Loucy (cell line): ENCODE results near the gene TMPO.

Source experiments
- H2AFZ ChIP-seq: fragments of 200-600 bp; sonication (generic); 2 replicates; pipeline ENCODE4 v1.6.0; 2016; ENCODE audit warnings: antibody characterized with exemption, mild to moderate bottlenecking, low read length, moderate library complexity
- H3F3A ChIP-seq: fragments of 200-600 bp; 2 replicates; pipeline ENCODE4 v1.6.0; 2016; ENCODE audit warnings: antibody characterized with exemption, low read depth, mild to moderate bottlenecking
- H3K27me3 ChIP-seq: fragments of 200-600 bp; sonication (generic); 2 replicates; pipeline ENCODE4 v1.6.1; 2014; ENCODE audit warnings: low read length, mild to moderate bottlenecking; ENCODE audit not compliant: insufficient read depth, poor library complexity, severe bottlenecking
- H3K36me3 ChIP-seq: fragments of 200-600 bp; sonication (generic); 2 replicates; pipeline ENCODE4 v1.6.1; 2016; ENCODE audit warnings: low read length; ENCODE audit not compliant: insufficient read depth
- H3K4me1 ChIP-seq: fragments of 200-600 bp; sonication (generic); 2 replicates; pipeline ENCODE4 v1.5.1; 2014; ENCODE audit warnings: low read length, mild to moderate bottlenecking; ENCODE audit not compliant: insufficient read depth, poor library complexity, severe bottlenecking
- H3K4me2 ChIP-seq: fragments of 200-600 bp; sonication (generic); 2 replicates; pipeline ENCODE4 v1.6.0; 2014; ENCODE audit warnings: antibody characterized with exemption, low read length, low read depth, mild to moderate bottlenecking; ENCODE audit not compliant: poor library complexity, severe bottlenecking
- H3K4me3 ChIP-seq: fragments of 200-600 bp; sonication (generic); 2 replicates; pipeline ENCODE4 v1.5.1; 2014; ENCODE audit warnings: low read length, mild to moderate bottlenecking, mixed read lengths; ENCODE audit not compliant: poor library complexity, severe bottlenecking
- H3K79me2 ChIP-seq: fragments of 200-600 bp; sonication (generic); 2 replicates; pipeline ENCODE4 v1.6.1; 2014; ENCODE audit warnings: low read length; ENCODE audit not compliant: insufficient read depth
- H3K9ac ChIP-seq: fragments of 200-600 bp; sonication (generic); 2 replicates; pipeline ENCODE4 v1.6.0; 2014; ENCODE audit warnings: mild to moderate bottlenecking, low read depth, low read length, moderate library complexity; ENCODE audit not compliant: poor library complexity, severe bottlenecking
- H3K9me2 ChIP-seq: fragments of 200-600 bp; sonication (generic); replicated peaks from 2 replicates; pipeline ENCODE4 v1.6.1; 2016; ENCODE audit warnings: low read depth, low read length, mixed read lengths
- H3K9me3 ChIP-seq: fragments of 200-600 bp; sonication (generic); 2 replicates; pipeline ENCODE4 v1.6.1; 2014; ENCODE audit warnings: mild to moderate bottlenecking, antibody characterized with exemption, low read length, low read depth; ENCODE audit not compliant: insufficient read depth
- H4K20me1 ChIP-seq: fragments of 200-600 bp; sonication (generic); 2 replicates; pipeline ENCODE4 v1.6.0; 2014; ENCODE audit warnings: antibody characterized with exemption, low read length, mild to moderate bottlenecking; ENCODE audit not compliant: insufficient read depth, poor library complexity, severe bottlenecking
- EZH2phosphoT487 ChIP-seq: fragments of 200-600 bp; IDR thresholded peaks from 2 replicates; pipeline ENCODE4 v1.6.1; 2018; ENCODE audit warnings: antibody characterized with exemption, mild to moderate bottlenecking, moderate library complexity, borderline replicate concordance
- TF ChIP-seq, protein P1 (sequence below): fragments of 200-600 bp; sonication (generic); conservative IDR thresholded peaks from 2 replicates; pipeline ENCODE4 v1.5.1; 2014; ENCODE audit warnings: mild to moderate bottlenecking, antibody characterized with exemption, low read length

TMPO gene

GRCh38 chr12:98580695-98581094, 65.3 kb downstream of the TMPO start:
- no peak overlapping the region for H3K4me2 ChIP-seq
- H3K4me3 ChIP-seq = no peak overlapping the region
- H3K79me2 ChIP-seq = no peaks in the 10 kb centered on the region
- H3F3A ChIP-seq = no peaks in the 10 kb centered on the region
- H3K36me3 ChIP-seq = no peaks in the 10 kb centered on the region
- peaks cover 3% of the 10 kb centered on the region for H3K4me1 ChIP-seq
- TF ChIP-seq EZH2phosphoT487 = no peak
- TF ChIP-seq, protein P1, sequence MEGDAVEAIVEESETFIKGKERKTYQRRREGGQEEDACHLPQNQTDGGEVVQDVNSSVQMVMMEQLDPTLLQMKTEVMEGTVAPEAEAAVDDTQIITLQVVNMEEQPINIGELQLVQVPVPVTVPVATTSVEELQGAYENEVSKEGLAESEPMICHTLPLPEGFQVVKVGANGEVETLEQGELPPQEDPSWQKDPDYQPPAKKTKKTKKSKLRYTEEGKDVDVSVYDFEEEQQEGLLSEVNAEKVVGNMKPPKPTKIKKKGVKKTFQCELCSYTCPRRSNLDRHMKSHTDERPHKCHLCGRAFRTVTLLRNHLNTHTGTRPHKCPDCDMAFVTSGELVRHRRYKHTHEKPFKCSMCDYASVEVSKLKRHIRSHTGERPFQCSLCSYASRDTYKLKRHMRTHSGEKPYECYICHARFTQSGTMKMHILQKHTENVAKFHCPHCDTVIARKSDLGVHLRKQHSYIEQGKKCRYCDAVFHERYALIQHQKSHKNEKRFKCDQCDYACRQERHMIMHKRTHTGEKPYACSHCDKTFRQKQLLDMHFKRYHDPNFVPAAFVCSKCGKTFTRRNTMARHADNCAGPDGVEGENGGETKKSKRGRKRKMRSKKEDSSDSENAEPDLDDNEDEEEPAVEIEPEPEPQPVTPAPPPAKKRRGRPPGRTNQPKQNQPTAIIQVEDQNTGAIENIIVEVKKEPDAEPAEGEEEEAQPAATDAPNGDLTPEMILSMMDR = no peak
- no peaks in the 10 kb centered on the region for H4K20me1 ChIP-seq
- no peaks in the 10 kb centered on the region for H3K9me3 ChIP-seq
- H3K9ac ChIP-seq = no peak overlapping the region
- H2AFZ ChIP-seq = no peak overlapping the region
- H3K27me3 ChIP-seq = no peaks in the 10 kb centered on the region
- H3K9me2 ChIP-seq = no peaks in the 10 kb centered on the region

DNA sequence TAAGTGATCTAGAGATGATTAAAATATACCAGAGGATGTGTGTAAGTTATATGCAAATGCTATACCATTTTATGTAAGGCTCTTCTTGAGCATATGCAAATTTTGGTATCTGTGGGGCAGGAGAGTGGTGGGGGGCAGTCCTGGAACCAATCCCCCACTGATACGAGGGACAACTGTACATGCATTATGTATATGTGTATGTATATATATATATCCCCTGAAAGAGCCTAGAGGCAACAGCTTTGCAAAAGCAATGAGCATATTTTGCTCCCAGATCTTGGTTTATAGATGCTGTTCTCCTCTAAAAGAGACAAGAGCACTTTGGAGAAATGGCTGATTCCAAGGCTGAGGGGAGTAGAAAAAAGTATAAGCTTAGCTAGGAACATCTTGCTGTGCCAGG, 65.7 kb downstream of the TMPO start:
- Histone ChIP-seq H3K27me3 (no peaks in the 10 kb centered on the region), H3K79me2 (no peaks in the 10 kb centered on the region), H2AFZ (no peak overlapping the region), H3K4me3 (no peak overlapping the region), H3K4me2 (no peak overlapping the region), H3K9me3 (no peaks in the 10 kb centered on the region), H3K36me3 (no peaks in the 10 kb centered on the region), H4K20me1 (no peaks in the 10 kb centered on the region), H3K4me1 (peaks cover 3% of the 10 kb centered on the region), H3F3A (no peaks in the 10 kb centered on the region), H3K9me2 (no peaks in the 10 kb centered on the region), H3K9ac (no peak overlapping the region)
- TF ChIP-seq, protein P1 = no peak
- no peak for TF ChIP-seq EZH2phosphoT487

GRCh38 chr12:98582093-98582492, 66.7 kb downstream of the TMPO start:
- H3K4me3 ChIP-seq = no peak overlapping the region
- no peaks in the 10 kb centered on the region for H4K20me1 ChIP-seq
- H3K36me3 ChIP-seq = no peaks in the 10 kb centered on the region
- TF ChIP-seq, protein P1 = no peak
- TF ChIP-seq EZH2phosphoT487 = no peak
- no peak overlapping the region for H3K9ac ChIP-seq
- no peaks in the 10 kb centered on the region for H3F3A ChIP-seq
- no peak overlapping the region for H2AFZ ChIP-seq
- H3K27me3 ChIP-seq = no peaks in the 10 kb centered on the region
- no peaks in the 10 kb centered on the region for H3K79me2 ChIP-seq
- H3K9me3 ChIP-seq = no peaks in the 10 kb centered on the region
- H3K4me2 ChIP-seq = no peak overlapping the region
- H3K4me1 ChIP-seq = peaks cover 3% of the 10 kb centered on the region
- no peaks in the 10 kb centered on the region for H3K9me2 ChIP-seq
